BJ (cell line): ENCODE measurements around the gene DPT. TPM values are rescaled to one million over a fixed set of nuclear protein-coding genes. Genes with fewer than 3 reads are reported as not detected.

Experiments
- CTCF ChIA-PET: fragments of 350-600 bp; formaldehyde crosslinking; extraction: SDS; loops from one replicate; lab custom pipeline; 2021; ENCODE audit warnings: antibody characterized with exemption, inconsistent platforms; lab: Yijun Ruan, JAX
- POLR2A ChIA-PET: fragments of 300-600 bp; sonication (Branson Sonifier 250); formaldehyde crosslinking; extraction: SDS; loops from one replicate; lab custom pipeline; 2021; ENCODE audit warnings: antibody characterized with exemption; lab: Charles Lee
- DNase-seq: peaks from one replicate; pipeline ENCODE4 v3.0.0-alpha.2; 2011; ENCODE audit warnings: low read depth
- H3K27me3 ChIP-seq: 2 replicates; pipeline ENCODE4 v1.6.0; 2011; ENCODE audit warnings: low read length; ENCODE audit not compliant: control insufficient read depth, insufficient read depth
- H3K36me3 ChIP-seq: 2 replicates; pipeline ENCODE4 v1.5.1; 2011; ENCODE audit warnings: low read length; ENCODE audit not compliant: control insufficient read depth, insufficient read depth
- H3K4me3 ChIP-seq: 2 replicates; pipeline ENCODE4 v1.5.1; 2011; ENCODE audit warnings: low read depth, mild to moderate bottlenecking, control low read depth, low read length
- polyA plus RNA-seq: library from polyadenylated mRNA; depleted of rRNA; stranded (reverse); fragments of >200 nt; gene quantifications from 2 replicates; pipeline ENCODE4 v1.2.3, GENCODE V29; 2011
- TF ChIP-seq, protein P1 (sequence below): IDR thresholded peaks from 2 replicates; pipeline ENCODE4 v1.5.1; 2011; ENCODE audit warnings: low read depth, mild to moderate bottlenecking, control low read depth, inconsistent platforms, low read length, moderate library complexity; ENCODE audit not compliant: insufficient read depth

Gene DPT
- polyA plus RNA-seq, 1 experiment = 0.13 TPM

DNA sequence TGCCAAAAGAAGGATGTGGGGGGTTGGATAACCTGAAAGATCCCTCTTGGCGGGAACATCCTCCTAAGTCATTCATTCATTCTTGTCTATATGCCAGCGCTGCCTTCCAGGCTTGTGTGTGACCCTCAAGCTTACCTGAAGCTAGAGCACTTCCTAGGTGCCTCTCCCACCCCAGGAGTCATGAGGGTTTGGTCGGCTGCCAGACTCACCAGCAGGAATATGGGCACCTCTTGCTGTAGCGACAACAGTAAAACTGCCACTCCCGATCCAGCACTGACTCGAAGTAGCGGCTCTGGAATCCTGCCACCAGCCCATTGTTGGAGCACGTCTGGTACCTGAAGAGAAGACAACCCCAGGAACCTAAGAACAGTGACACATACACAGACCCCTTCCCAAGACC is 15.0 kb downstream of the DPT start:
- DNase-seq = no peak
- H3K36me3 ChIP-seq = no peaks in the 10 kb centered on the region

DNA sequence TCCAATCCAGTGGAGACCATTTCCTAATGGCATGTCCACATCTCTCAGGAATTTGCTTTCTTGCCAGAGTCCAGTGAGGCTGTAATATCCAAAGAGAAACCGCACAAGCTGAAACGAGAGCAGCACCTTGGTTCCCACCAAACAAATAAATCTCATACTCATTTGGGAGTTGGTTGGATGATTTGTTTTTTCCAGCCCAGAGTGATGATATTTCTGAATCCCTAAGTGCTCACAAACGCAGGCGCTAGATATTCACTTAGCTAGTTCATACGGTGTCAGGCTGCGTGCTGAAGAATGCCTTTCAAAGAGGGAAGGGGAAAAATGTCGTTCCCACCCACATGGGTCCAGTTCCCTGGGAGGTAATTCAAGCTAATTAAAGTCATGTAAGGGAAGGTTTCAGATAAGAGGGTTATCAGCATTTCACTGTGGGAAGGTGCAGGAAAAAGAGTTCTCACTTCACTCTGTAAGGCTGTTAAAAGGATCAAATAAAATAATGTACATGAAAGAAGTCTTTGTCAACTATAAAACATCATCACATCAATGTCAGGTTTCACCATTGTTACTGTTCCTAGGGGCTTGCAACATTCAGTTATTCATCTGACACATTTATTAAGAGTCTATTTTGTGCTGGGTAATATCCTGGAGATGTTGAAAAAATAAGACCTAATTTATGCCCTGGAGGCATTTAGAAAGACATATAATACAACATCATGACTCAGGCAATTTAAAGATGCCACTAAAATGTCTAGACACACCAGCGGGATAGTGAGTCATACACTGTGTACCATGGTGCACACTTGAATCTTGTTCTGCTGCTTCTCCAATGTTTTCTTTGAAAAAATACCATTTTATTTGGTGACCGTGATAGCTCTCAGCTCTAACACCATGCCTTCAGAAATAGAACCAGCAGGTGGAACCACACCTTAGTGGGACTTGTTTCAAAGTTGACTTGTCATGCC is 19.3 kb downstream of the DPT start:
- TF ChIP-seq, protein P1, sequence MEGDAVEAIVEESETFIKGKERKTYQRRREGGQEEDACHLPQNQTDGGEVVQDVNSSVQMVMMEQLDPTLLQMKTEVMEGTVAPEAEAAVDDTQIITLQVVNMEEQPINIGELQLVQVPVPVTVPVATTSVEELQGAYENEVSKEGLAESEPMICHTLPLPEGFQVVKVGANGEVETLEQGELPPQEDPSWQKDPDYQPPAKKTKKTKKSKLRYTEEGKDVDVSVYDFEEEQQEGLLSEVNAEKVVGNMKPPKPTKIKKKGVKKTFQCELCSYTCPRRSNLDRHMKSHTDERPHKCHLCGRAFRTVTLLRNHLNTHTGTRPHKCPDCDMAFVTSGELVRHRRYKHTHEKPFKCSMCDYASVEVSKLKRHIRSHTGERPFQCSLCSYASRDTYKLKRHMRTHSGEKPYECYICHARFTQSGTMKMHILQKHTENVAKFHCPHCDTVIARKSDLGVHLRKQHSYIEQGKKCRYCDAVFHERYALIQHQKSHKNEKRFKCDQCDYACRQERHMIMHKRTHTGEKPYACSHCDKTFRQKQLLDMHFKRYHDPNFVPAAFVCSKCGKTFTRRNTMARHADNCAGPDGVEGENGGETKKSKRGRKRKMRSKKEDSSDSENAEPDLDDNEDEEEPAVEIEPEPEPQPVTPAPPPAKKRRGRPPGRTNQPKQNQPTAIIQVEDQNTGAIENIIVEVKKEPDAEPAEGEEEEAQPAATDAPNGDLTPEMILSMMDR = no peak
- no peaks in the 10 kb centered on the region for H3K36me3 ChIP-seq
- POLR2A ChIA-PET = no interaction called here
- no peak overlapping the region for H3K4me3 ChIP-seq
- peak; percentile 87 for DNase-seq
- CTCF ChIA-PET = no interaction called here
- H3K27me3 ChIP-seq = no peaks in the 10 kb centered on the region; the same call in 1 of the 2 replicates

More for the DNA sequence above, 15.0 kb downstream of the DPT start:
- ChIA-PET POLR2A (no interaction called here), CTCF (no interaction called here)
- Histone ChIP-seq H3K4me3 (no peak overlapping the region), H3K27me3 (peaks cover 1% of the 10 kb centered on the region; the same call in 1 of the 2 replicates)
- TF ChIP-seq, protein P1 = no peak

DNA sequence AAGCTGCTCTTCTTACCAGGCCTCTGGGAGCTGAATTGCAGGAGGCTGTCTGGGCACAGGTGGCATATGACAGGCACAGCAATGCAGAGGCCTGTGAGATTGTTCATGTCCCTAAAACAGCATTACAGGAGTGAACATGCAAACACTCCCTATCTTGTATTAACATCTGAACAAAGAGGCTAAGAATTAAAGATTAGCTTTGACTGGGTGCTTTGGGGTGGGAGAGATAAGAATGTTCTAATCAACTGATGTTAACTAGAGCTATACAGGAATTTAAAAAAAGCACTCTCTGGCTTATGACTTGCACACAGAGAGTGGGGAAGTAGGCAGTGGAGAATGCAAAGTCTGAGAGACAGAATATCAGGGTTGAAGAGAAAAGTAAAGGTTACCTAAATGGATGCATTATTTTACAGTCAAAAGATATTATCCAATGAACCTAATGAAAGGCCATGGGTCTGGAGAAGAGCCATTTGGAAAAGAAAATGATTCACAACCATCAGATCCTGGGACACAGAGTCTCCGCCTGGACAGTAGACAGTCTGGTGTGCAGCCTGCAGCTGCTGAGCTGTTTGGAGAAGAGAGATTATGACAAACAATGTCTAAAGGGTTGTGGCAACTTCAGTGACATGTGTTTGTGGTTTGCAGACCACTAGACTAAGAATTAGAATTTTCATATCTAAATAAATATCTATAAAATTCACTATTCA is 20.2 kb downstream of the DPT start:
- ChIA-PET POLR2A (no interaction called here), CTCF (no interaction called here)
- no peak overlapping the region for H3K4me3 ChIP-seq

DNA sequence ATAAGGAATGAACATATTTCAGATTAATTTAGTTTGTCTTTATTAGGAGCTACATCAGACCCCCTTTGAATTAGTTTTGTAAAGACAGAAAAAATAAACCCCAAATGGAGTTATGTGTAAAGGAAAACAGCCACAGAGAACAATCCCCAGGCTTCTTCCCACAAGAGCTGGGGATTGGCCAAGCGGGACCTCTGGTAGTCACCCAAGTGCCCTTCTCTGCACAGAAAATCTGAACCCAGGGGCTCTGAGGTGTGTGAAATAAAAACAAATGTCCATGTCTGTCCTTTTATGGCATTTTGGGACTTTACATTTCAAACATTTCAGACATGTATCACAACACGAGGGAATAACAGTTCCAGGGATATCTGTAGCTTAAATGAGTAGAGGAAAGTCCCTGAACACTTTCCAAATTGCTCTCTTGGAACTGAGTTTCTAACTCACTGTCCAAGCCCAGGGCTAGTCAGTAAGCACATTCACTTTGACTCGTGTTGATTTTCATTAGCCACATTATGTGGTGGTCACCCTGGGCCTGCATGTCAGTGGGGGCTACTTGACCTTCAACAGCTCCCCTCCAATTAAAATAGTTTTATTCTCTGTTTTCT is 22.5 kb downstream of the DPT start:
- H3K4me3 ChIP-seq = no peak overlapping the region
- ChIA-PET POLR2A (no interaction called here), CTCF (no interaction called here)
- H3K36me3 ChIP-seq = no peaks in the 10 kb centered on the region
- no peaks in the 10 kb centered on the region for H3K27me3 ChIP-seq
- TF ChIP-seq, protein P1 = no peak
- no peak for DNase-seq

More for the DNA sequence above, 20.2 kb downstream of the DPT start:
- TF ChIP-seq, protein P1 = no peak
- DNase-seq = no peak
- Histone ChIP-seq H3K36me3 (no peaks in the 10 kb centered on the region), H3K27me3 (no peaks in the 10 kb centered on the region)
